Memory B cell (primary cell): ENCODE data around the gene GRB2.

Source experiments
- ATAC-seq: fragments of 150-1000 bp; cut with Tn5 transposase; 2 replicates; pipeline ENCODE4 v1.10.0; 2021; ENCODE audit warnings: low read depth, mild to moderate bottlenecking, moderate library complexity
- DNase-seq, 2 donors: peaks; one replicate each; pipeline ENCODE4 v3.0.0; 2022; ENCODE audit warnings: low spot score in 2 of 2
- H3K27ac Mint-ChIP-seq: one replicate; pipeline ENCODE4 v1.8.0; 2022; ENCODE audit warnings: mild to moderate bottlenecking, moderate library complexity, mixed read lengths
- H3K27me3 Mint-ChIP-seq: one replicate; pipeline ENCODE4 v1.8.0; 2022; ENCODE audit warnings: mixed read lengths
- H3K36me3 Mint-ChIP-seq: one replicate; pipeline ENCODE4 v1.8.0; 2022; ENCODE audit warnings: mild to moderate bottlenecking, mixed read lengths
- H3K4me1 Mint-ChIP-seq: one replicate; pipeline ENCODE4 v1.8.0; 2022; ENCODE audit warnings: mixed read lengths
- H3K4me3 Mint-ChIP-seq: one replicate; pipeline ENCODE4 v1.8.0; 2022; ENCODE audit warnings: mild to moderate bottlenecking, moderate library complexity, mixed read lengths
- H3K9me3 Mint-ChIP-seq: one replicate; pipeline ENCODE4 v1.8.0; 2022; ENCODE audit warnings: mixed read lengths

GRB2 gene

DNA sequence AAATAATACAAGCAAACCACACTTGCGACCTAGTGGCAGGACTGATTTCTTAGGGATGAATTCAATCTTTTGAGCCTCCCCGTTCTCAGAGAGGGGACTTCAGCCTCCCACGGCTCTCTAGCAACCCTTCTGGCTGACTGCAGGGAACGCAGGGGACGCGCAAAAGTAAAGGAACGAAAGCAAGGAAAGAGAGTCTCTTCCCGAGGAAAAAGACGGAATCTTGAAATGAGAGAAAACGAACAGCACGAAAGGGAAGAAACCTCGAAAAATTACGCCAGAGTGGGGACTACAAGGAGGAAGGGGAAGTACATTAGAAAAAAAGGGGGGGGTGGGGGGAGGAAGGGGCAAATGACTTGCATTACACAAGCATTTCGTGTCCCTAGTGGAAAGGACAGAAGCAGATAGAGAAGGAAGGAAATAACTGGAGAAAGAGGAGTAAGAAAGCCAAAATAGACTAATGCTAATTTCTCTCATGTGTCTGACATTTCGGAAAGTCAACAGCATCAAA lies 1.2 kb downstream of the GRB2 start:
- no peaks in the 10 kb centered on the region for H3K27me3 Mint-ChIP-seq
- DNase-seq (peak; percentile 42 to 49), ATAC-seq (peak; percentile 8)
- H3K4me1 Mint-ChIP-seq = peaks cover 25% of the 10 kb centered on the region
- peak overlapping the region; percentile 98 for H3K4me3 Mint-ChIP-seq
- H3K9me3 Mint-ChIP-seq = no peaks in the 10 kb centered on the region
- H3K27ac Mint-ChIP-seq = peak overlapping the region; percentile 95
- peaks cover 4% of the 10 kb centered on the region for H3K36me3 Mint-ChIP-seq

DNA sequence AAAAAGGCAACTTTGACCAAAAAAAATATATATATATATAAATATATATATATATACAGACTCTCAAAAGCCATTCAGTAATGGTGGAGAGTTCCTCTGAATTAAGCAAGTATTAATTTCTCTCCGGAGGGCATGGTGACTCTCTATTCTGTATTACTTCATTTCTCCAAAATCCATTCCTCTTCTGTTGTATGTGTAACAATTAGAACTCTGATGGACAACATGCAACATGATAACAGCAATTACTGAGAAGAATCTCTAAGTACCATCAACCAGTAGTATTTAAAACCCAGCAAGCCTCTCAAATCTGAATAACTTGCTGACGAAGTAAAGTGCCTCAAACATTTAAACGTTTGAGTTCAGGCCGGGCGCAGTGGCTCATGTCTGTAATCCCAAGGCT lies 2.3 kb downstream of the GRB2 start:
- ATAC-seq (no peak), DNase-seq (no peak)
- peaks cover 4% of the 10 kb centered on the region for H3K36me3 Mint-ChIP-seq
- peak overlapping the region; percentile 98 for H3K4me3 Mint-ChIP-seq
- no peaks in the 10 kb centered on the region for H3K27me3 Mint-ChIP-seq
- peaks cover 31% of the 10 kb centered on the region for H3K4me1 Mint-ChIP-seq
- peak overlapping the region; percentile 95 for H3K27ac Mint-ChIP-seq
- H3K9me3 Mint-ChIP-seq = no peaks in the 10 kb centered on the region

DNA sequence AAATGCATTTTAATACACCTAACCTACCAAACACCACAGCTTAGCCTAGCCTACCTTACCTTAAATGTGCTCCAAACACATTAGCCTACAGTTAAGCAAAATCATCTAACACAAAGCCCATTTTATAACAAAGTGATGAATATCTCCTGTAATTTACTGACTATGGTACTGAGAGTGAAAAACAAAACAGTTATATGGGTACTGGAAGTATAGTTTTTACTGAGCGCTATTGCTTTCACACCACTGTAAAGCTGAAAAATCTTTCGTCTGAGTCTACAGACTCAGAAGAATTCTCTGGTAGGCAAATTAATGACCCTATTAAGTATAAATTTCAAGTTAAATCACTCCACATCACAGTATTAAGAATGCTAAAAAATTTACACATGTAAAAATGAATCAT lies 3.5 kb downstream of the GRB2 start:
- ATAC-seq (no peak), DNase-seq (no peak)
- Mint-ChIP-seq H3K4me3 (peak overlapping the region; percentile 71), H3K4me1 (peaks cover 36% of the 10 kb centered on the region), H3K36me3 (peaks cover 4% of the 10 kb centered on the region), H3K27ac (peak overlapping the region; percentile 53), H3K9me3 (no peaks in the 10 kb centered on the region), H3K27me3 (no peaks in the 10 kb centered on the region)

DNA sequence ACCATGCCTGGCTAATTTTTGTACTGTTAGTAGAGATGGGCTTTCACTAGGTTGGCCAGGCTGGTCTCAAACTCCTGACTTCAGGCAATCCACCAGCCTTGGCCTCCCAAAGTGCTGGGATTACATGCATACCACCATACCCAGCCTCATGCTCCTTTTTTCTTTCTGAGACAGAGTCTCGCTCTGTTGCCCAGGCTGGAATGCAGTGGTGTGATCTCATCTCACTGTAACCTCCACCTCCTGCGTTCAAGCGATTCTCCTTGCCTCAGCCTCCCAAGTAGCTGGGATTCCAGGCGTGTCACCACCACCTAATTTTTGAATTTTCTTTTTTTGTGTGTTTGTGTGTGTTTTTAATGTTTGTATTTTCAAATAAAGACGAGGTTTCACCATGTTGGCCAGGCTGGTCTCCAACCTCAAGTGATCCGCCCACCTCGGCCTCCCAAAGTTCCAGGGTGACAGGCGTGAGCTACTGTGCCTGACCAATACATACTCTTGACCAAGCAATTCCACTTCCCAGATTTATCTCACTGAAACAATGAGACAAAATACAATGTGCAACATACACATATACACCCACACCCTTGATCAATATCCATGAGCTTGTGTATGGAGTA lies 5.0 kb downstream of the GRB2 start:
- peak overlapping the region; percentile 27 for H3K4me3 Mint-ChIP-seq
- H3K27me3 Mint-ChIP-seq = no peaks in the 10 kb centered on the region
- peaks cover 3% of the 10 kb centered on the region for H3K36me3 Mint-ChIP-seq

DNA sequence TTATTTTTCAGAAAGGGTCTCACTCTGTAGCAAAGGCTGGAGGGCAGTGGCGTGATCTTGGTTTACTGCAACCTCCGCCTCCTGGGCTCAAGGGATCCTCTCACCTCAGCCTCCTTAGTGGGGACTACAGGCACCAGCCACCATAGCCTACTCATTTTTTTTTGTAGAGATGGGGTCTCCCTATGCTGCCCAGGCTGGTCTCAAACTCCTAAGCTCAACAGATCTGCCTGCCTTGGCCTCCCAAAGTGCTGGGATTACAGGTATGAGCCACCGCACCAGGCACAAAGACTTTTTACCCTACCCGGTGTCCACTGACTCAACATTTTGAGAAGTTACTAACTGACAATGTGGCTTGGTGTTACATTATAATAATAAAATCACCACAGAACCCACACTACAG lies 7.2 kb downstream of the GRB2 start:
- Mint-ChIP-seq H3K4me3 (peak overlapping the region; percentile 24), H3K27me3 (no peaks in the 10 kb centered on the region), H3K36me3 (peaks cover 4% of the 10 kb centered on the region), H3K9me3 (no peaks in the 10 kb centered on the region), H3K27ac (no peak overlapping the region), H3K4me1 (peaks cover 53% of the 10 kb centered on the region)
- no peak for ATAC-seq
- no peak for DNase-seq

More for the DNA sequence above, 5.0 kb downstream of the GRB2 start:
- DNase-seq = no peak
- H3K4me1 Mint-ChIP-seq = peaks cover 37% of the 10 kb centered on the region
- no peak overlapping the region for H3K27ac Mint-ChIP-seq
- ATAC-seq = no peak
- no peaks in the 10 kb centered on the region for H3K9me3 Mint-ChIP-seq

DNA sequence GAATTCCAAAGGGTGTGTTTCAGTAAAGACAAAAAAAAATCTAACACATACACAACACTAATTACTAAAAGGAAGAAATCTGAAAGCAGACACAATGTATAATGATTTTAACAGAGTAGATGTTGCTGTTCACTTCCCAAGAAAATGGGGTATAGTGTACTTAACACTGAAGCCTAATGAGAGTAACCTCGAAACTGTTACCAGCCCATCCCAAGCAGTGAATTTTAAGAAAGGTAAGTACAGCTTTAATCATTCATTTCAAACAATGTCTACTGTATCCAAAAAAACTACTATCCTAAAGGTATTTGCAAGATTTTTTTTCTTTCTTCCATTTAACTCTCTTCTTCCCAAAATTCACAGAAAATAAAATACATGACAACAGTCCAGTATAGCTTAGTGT lies 8.3 kb downstream of the GRB2 start:
- Mint-ChIP-seq H3K4me3 (peak overlapping the region; percentile 57), H3K27me3 (no peaks in the 10 kb centered on the region), H3K4me1 (peaks cover 56% of the 10 kb centered on the region), H3K36me3 (peaks cover 8% of the 10 kb centered on the region), H3K9me3 (no peaks in the 10 kb centered on the region), H3K27ac (peak overlapping the region; percentile 76)
- DNase-seq (no peak), ATAC-seq (no peak)

DNA sequence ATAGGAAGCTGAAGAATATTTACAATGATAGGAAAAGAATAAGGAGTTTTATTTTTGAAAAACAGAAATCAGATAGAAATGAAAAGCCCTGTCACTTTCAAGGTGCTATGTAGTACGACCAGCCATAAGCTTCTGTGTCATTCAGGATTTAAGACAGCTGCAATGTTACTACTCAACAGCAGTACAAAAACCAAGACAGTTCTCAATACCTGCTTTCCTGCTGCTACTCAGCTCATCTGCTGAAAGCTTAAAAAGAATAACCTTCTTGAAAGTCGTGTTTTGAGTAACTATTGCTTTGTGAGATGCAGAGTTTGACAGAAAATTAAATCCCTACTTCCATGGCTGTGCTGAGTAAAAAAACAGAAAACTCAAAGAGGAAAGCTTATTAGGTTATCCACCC lies 8.7 kb downstream of the GRB2 start:
- peak overlapping the region; percentile 76 for H3K27ac Mint-ChIP-seq
- H3K4me3 Mint-ChIP-seq = peak overlapping the region; percentile 14
- H3K4me1 Mint-ChIP-seq = peaks cover 54% of the 10 kb centered on the region
- DNase-seq (no peak), ATAC-seq (no peak)
- peaks cover 8% of the 10 kb centered on the region for H3K36me3 Mint-ChIP-seq
- no peaks in the 10 kb centered on the region for H3K9me3 Mint-ChIP-seq
- no peaks in the 10 kb centered on the region for H3K27me3 Mint-ChIP-seq

DNA sequence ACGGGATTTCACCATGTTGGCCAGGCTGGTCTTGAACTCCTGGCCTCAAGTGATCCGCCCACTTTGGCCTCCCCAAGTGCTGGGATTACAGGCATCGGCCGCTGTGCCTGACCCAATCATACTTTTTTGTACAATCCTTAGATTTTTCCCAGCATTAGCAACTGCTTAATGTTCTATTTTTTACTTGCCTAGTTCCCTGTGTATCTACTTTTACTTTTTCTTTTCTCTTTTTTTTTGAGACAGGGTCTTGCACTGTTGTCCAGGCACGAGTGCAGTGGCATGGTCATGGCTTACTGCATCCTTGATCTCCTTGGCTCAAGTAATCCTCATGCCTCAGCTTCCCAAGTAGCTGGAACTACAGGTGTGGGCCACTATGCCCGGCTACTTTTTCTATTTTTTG lies 9.5 kb downstream of the GRB2 start:
- H3K4me1 Mint-ChIP-seq = peaks cover 54% of the 10 kb centered on the region
- DNase-seq (no peak), ATAC-seq (no peak)
- peak overlapping the region; percentile 80 for H3K27ac Mint-ChIP-seq
- no peaks in the 10 kb centered on the region for H3K9me3 Mint-ChIP-seq
- peaks cover 9% of the 10 kb centered on the region for H3K36me3 Mint-ChIP-seq
- no peaks in the 10 kb centered on the region for H3K27me3 Mint-ChIP-seq
- peak overlapping the region; percentile 61 for H3K4me3 Mint-ChIP-seq

DNA sequence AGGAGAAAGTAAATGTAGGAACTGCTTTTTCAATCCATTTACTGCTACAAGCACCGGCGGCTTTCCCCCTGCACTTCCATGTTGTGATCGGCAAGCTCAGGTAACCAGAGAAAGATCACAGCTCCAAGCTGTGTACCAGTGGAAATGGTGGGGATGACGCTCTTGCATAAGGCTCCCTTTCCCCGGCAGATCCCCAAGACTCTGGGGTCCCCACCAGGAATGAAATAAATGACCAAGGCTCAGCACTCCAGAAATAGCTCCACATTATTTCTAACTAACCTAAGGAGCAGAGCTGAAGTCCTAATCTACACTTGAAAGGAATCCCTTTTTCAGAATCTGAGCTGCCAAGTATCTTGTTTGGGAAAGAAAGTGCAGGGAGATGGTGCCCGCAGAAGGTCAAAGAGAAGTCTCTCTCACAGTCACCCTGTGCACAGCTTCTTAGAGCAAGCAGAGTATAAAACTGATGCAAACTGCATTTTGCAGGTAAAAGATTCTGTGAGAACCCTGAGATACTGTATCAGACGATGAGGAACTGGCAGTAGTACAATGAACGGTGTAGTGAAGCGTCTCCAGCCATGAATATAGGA lies 11.1 kb downstream of the GRB2 start:
- Mint-ChIP-seq H3K9me3 (no peaks in the 10 kb centered on the region), H3K4me1 (peaks cover 54% of the 10 kb centered on the region), H3K4me3 (peak overlapping the region; percentile 96), H3K27ac (peak overlapping the region; percentile 59), H3K36me3 (peaks cover 11% of the 10 kb centered on the region), H3K27me3 (no peaks in the 10 kb centered on the region)
- ATAC-seq (no peak), DNase-seq (no peak)

DNA sequence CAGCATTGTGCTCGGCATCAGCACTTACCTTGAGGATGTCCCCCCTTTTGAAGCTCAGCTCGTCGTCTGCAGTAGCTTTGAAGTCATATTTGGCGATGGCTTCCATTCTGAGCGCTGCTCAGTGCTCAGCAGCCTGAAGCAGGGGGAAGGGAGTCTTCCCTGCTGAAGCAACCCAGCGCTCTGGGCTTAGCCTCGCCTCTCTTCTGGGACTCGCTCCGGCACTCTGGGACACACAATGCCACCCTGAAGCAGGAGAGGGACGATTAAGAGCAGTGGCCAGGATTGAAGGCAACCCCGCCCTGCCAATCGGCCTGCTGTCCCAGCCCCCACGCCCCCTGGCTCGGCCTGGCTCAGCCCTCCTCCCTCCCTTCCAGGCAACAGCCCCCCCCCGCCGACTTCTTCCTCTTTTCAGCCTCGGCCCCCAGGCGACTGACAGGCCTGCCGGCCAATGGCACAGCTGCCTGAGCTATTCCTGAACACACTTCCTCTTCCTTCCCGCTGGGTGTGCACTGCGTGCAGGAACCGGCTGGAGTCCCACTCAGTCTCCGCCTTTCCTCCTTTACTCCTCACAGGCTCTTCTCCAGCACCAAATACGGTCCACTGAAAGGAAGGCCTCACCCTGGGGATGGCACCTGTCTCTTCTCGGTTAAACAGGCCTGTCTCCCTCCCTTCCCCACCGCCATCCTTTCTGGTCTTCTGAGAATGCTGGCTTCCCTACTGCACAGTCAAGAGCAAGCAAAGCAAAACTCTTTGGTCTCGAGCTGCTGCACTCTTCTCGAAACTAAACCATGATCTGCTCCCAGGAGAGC lies 11.8 kb downstream of the GRB2 start:
- Mint-ChIP-seq H3K27ac (peak overlapping the region; percentile 59), H3K36me3 (peaks cover 16% of the 10 kb centered on the region), H3K4me3 (peak overlapping the region; percentile 96), H3K9me3 (no peaks in the 10 kb centered on the region), H3K4me1 (peaks cover 56% of the 10 kb centered on the region), H3K27me3 (no peaks in the 10 kb centered on the region)
- DNase-seq (peak; percentile 81 to 85), ATAC-seq (peak; percentile 98)

DNA sequence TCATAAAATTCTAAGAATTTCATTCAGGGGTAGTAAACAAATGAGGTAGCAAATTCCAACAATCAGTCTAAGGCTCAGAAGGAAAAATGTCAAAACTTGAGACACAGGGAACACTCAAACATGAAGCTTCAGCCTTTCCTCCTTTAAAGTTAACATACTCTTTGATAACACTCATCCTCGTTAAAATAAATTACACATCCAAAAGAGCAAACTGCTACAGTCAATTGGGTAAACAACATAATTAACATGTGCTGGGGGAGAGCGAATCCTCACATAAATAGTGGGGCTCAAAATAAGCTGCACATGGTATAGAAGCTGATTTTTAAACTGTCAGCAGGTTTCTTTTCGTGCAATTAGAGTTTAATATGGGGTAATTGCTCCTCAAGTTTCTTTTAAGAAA lies 12.9 kb downstream of the GRB2 start:
- no peak for DNase-seq
- H3K4me1 Mint-ChIP-seq = peaks cover 54% of the 10 kb centered on the region
- H3K27ac Mint-ChIP-seq = peak overlapping the region; percentile 58
- peak overlapping the region; percentile 43 for H3K4me3 Mint-ChIP-seq
- no peak for ATAC-seq
- H3K9me3 Mint-ChIP-seq = no peaks in the 10 kb centered on the region
- H3K27me3 Mint-ChIP-seq = no peaks in the 10 kb centered on the region
- peaks cover 16% of the 10 kb centered on the region for H3K36me3 Mint-ChIP-seq

DNA sequence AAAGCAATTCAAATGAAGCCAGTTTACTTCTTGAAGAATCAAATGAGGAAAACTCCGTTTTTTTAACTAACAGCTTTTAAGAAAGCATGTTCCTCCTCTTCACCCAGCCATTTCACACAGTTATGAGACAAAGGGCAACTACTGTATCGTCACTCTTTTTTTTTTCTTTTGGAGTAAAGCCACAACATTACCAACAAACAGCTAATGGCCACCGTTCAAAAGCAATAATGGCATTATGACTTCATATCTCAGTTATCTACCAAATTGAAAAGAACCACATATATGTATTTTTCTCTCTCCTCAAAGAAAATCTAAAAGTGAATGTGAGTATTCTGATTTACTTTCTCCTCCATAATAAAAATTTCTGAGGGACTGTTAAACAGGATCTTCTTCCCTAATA lies 14.5 kb downstream of the GRB2 start:
- Mint-ChIP-seq H3K36me3 (peaks cover 23% of the 10 kb centered on the region), H3K27me3 (no peaks in the 10 kb centered on the region), H3K9me3 (no peaks in the 10 kb centered on the region), H3K27ac (peak overlapping the region; percentile 41), H3K4me1 (peaks cover 44% of the 10 kb centered on the region), H3K4me3 (no peak overlapping the region)
- no peak for ATAC-seq
- no peak for DNase-seq

DNA sequence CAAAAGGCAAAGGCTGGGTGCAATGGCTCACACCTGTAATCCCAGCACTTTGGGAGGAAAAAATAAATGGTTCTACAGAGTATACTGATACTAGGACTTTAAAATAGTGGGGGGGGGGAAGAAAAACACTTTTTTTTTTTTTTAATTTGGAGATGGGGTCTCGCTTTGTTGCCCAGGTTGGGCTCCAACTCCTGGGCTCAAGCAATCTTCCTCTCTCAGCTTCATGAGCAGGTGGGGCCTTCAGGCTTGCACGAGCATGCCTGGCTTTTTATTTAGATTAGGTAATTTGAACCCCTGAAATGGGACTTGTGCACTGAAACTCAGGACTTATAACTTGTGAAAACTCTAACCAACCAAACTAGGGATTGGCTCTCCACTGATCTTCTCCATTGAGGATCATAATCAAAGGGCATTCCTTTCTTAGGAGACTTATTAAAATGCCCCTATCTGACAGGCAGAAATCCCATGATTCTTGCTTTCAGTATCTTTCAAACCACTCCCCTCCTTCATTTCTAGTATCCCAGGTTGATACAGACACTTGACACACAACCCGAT lies 16.9 kb downstream of the GRB2 start:
- Mint-ChIP-seq H3K4me1 (peaks cover 31% of the 10 kb centered on the region), H3K9me3 (no peaks in the 10 kb centered on the region), H3K4me3 (no peak overlapping the region), H3K27ac (peak overlapping the region; percentile 51), H3K36me3 (peaks cover 21% of the 10 kb centered on the region), H3K27me3 (no peaks in the 10 kb centered on the region)
- DNase-seq (no peak), ATAC-seq (no peak)

DNA sequence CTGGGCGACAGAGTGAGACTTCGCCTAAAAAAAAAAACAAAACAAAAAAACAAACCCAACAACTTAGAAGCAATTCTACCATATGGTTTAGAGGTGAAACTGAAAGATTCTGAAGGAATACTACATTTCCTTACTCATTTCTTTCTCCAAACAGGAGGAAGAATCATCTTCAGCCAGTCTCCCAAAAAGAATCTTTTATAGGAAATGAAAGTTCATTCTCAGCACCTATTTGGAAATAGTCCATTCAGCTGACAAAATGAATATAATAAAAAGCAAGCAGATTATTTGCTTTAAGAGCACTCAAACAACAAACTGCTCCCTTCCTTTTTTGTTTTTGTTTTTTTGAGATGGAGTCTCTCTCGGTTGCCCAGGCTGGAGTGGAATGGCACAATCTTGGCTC lies 17.7 kb downstream of the GRB2 start:
- no peak for ATAC-seq
- Mint-ChIP-seq H3K36me3 (peaks cover 20% of the 10 kb centered on the region), H3K27me3 (no peaks in the 10 kb centered on the region), H3K4me3 (no peak overlapping the region), H3K9me3 (no peaks in the 10 kb centered on the region), H3K4me1 (peaks cover 31% of the 10 kb centered on the region), H3K27ac (peak overlapping the region; percentile 24)
- no peak for DNase-seq
